T-helper 22 cell (primary cell): ENCODE measurements around the gene AKAP13.
"Not testable (repeated sequence)": the region's sequence is repeated elsewhere in the genome, so short reads cannot be mapped to it uniquely, and the experiment has no call there.

Experiments used
- DNase-seq: peaks from one replicate; pipeline ENCODE4 v3.0.0-alpha.2; 2020; ENCODE audit warnings: low read depth

The AKAP13 gene

GRCh38 chr15:85500729-85501128, 120.3 kb downstream of the AKAP13 start:
- no peak for DNase-seq

DNA sequence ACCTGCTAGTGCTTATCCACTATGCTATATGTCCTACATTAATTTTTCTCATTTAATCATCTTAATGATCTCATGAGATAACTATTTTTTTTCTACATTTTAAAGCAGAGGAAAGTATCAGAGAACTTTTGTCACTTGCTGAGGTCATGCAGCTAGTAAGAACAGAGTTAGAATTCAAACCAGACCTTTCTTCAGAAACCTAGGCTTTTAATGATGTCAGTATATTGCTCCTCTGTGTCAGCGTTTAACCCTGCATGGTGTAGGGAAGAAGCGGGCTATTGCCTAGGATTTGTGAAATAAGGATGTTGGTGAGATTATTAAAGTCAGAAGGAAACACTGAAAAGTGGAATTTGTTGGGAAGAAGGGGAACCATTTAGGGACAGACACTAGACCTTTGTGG, 121.2 kb downstream of the AKAP13 start:
- no peak for DNase-seq

DNA sequence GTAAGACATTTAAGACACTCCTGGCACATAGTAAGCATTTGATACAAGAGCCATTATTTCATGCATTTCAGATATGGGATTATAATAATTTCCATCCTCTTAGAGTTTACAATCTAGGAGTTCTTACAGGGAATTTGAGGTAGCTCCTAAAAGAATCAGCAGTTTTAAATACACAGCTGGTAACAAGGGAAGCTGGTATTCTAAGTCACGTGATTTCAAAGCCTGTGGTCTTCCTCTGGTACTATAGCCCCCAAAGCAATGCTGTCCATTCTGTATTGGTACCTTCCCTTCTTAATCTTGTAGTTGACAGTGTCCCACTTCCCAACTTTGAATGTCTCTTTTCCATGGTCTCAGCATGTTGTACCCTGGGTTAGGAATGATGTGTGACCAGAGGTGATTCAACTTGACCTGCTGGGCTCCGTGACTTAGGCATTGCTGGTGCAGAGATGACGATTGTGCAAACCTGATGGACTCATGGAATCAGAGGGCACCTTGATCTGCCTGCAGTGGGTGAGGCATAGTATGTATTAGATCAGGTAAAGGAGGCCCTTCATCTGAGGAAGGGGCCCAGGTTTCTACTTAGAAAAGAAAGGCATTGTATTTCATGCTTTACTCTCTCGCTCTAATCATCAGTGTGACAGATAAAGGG, 122.9 kb downstream of the AKAP13 start:
- no peak for DNase-seq

DNA sequence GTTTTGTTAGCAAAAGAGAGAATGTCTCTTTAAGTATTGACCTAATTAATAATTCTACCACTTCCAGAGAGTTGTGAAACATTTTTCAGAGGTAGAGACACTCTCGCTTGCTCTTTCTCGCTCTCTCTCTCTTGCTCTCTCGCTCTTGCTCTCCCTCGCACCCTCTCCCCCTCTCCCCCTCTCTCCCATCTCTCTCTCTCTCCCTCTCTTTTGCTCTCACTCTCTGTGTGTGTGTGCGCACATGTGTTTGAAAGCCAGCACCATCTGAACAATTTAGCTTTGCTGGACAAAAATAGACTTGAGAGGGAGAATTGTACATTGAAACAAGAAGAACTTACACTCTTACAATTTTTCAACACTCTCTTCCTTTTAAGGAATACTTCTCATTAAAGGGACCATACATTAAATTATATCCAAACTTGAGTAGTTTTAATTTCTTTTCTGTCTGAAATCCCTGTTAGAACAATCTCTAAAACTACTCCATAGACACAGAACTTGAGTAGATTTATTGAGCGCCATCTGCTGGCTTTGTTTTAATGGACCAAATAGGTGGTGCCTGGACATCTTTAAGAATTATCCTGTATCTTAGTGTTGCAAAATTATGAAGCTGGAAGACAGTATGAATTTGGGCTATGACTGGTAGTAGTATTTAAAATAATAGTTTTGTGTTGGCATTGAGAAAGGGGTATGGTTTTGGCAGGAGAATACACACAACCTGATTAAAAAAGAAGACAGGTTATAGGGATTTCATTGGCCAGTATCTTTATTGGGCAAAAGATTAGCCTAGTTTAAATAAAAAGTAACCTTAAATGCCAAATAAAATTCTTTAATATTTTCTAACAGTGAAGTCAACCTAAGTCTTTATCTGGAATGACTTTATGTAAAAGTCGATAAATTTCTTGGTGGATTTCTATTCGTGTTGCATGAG, 124.6 kb downstream of the AKAP13 start:
- no peak for DNase-seq

DNA sequence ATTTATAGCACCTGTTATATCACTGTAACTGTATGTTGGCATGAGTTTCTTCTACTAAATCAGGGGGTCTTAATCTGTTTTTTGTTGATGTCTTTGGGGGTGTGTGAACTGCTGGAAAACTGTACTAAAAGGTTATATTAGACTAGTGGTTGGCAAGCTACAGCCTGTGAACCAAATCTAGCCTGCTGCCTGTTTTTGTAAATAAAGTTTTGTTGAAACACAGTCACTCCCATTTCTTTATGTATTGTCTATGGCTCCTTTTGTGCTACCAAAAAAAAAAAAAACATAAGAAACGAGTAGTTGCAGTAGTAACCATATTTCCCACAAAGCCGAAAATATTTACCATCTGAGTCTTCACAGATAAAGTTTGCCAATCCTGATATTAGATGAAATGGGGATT, 126.7 kb downstream of the AKAP13 start:
- no peak for DNase-seq

DNA sequence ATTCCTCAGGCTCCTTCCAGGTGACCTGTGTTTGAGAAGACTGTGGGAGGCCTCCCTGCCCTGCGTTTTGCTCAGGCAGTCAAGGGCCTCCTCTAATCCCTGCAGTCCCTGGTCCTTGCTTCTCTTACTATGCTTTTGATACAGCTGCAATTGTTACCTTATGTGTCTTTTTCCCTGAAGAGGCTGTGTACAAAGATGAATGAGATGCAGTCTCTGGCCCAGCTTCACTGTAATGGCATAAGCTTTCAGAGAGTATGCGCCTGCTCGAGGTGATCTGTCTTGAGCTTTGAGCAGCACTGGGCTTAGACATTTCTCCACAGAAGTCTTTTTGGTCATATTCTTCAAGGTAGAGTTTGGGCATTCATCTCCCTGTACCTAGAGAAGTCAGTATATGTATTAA, 129.6 kb downstream of the AKAP13 start:
- no peak for DNase-seq

DNA sequence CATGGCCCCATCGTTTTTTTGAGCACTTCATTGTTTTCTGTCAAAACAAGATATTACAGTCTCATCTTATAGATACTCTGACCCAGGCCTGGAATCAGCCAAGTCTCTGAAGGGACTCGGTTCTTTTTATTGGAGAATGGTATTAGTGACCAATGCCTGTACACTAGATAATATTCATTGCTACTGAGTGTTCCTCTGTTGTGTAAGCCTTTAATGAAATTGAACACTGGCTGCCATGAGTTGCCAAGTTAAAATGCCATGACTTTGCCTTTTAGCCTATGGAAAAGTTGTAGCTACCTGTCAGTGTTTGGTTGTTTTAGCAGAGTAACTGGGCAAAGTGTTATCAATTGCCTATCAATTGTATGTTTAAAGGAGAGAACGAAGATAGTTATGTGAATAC, 134.0 kb downstream of the AKAP13 start:
- no peak for DNase-seq

GRCh38 chr15:85515212-85515611, 134.8 kb downstream of the AKAP13 start:
- DNase-seq = no peak

- no peak for DNase-seq
Measured at GRCh38 chr15:85517086-85517485, 136.7 kb downstream of the AKAP13 start.

DNA sequence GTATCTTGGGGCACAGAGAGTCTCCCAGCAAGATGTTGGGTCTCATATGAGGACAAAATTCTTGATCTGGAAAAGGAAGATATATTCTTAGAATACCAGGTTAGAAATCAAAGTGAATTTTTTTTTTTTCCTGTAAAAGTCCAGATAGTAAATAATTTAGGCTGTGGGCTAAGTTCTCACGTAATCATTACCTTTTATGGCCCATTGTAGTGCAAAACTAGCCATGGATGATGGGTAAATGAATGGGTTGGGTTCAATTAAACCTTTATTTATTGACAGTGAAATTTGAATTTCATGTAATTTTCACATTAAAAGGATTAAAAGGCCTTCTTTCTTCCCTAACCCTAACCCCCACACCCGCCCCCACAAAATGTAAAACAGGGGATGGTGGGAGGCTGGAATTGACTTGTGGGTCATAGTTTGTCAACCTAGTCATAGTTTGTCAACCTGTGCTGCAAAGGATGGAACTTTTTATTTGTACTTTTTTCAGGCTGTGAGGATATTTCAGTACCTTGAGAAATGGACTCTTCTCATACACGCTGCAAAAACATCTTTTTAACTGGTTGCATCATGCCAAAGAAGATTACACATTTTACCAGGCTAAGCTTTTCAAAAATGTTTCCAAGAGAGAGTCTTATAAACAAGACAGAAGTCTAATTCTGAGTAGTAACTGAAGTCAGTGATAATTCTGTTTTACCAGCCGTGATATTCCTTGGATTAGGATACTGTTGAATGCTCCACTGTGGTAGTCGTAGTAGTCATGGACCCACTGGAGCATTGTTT, 138.8 kb downstream of the AKAP13 start:
- DNase-seq = no peak

DNA sequence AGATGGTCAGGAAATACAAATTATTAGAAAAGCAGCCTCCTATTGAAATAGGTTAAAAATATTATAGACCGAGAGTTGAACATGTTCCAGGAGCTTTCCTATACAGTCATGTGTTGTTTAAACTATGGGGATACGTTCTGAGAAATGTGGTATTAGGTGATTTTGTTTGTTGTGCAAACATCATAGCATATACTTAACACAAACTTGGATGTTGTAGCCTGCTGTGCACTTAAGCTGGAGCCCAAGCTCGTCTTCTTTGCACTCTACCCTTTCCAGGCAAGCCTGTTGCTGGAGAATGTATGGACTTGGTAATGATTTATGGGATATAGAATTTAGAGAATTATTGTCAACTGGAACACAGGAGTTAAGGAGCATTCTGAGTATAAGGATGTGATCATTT, 140.2 kb downstream of the AKAP13 start:
- DNase-seq = no peak

DNA sequence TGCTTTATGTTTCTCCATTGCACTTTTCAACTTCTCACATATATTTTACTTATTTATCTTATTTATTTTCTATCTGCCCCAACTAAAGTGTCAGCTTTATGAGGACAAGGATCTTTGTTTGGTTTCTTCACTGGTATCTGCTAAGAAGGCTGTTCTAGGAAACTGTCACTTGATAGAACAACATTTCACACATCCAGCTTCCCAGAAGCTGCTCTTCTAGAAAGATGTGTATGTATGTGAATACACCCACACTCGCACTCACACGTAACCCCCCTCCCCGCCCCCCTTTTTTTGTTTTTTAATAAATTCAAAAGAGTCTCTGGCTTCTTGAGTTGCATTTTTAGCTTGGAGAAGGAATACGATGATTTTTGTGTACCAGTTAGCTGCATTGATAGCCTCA, 143.1 kb downstream of the AKAP13 start:
- DNase-seq = no peak

GRCh38 chr15:85525755-85526154, 145.4 kb downstream of the AKAP13 start:
- DNase-seq = no peak

DNA sequence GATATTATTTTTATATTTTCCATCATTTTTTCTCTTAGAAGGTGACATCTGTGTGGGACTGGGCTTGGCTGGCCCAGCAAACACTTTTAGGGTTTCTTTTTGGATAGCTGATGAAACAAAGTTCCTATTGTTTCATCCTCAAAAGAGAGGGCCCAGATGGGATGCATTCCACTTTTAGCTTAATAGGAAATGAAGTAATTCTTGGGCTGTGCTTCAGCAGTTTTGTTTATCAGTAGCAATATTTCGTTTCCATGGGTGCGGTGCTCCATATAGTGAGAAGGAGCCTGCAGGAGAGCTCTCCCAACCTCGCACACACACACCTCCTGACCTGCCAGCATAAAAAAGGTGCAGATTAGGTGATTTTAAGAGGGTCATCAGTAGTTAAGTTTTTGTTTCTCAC, 147.5 kb downstream of the AKAP13 start:
- no peak for DNase-seq

GRCh38 chr15:85530079-85530478, 149.7 kb downstream of the AKAP13 start:
- no peak for DNase-seq

DNA sequence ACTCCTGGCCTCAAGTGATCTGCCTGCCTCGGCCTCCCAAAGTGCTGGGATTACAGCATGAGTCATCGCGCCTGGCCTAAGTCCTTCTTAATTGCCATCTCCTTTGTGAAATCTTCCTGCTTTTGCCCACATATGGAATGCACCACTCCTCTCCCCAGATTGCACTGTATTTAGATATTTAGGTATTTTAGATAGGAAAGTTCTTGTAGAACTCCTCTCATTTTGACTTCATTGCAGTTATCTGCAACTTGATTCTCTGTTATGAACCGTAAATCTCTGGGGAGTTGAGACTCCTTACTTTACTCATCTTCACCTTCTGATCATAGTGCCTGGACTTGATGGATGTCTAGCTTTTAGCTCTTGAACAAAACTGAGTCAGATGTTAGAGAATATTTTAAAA, 150.7 kb downstream of the AKAP13 start:
- DNase-seq = no peak

DNA sequence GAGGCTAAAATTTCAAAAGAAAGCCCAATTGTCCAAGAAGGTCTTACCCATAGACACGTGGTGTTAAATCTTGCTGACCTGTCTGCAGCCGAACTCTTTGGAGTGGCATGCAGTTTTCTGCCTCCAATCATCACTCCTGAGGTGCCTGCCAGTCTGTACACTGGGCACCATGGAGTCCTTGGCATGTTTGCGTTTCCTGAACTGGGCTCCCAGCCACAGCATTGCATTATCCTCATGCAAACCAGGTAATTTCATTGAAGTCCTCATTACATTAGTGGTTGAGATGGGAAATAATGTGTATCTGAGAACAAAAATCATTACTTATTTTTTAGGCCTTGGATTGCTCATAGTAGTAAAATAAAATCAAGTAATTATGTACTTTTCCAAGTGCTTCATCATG, 152.3 kb downstream of the AKAP13 start:
- DNase-seq = no peak

DNA sequence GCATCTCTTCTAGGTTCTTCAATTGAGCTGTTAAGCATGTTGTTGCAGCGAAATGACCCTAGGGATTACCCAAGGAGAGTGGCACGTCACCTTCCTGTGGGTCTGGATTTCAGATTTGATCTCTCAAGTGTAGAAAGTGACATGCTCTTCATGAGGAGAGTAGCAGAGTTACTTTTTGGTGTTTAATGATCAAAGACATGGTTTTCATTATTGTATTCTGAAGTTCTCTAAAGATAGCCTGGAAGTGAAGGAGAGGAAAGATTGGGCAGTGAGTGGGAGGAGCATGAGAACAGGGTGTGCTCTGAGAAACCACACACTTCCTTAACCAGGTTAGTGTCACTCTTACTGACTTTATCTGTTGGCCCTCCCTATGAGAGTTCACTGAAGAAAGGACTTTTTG, 153.6 kb downstream of the AKAP13 start:
- no peak for DNase-seq

- DNase-seq = not testable (repeated sequence)
Measured at GRCh38 chr15:85535533-85536330, 155.3 kb downstream of the AKAP13 start.

- no peak for DNase-seq
Measured at GRCh38 chr15:85536341-85536740, 155.9 kb downstream of the AKAP13 start.

- DNase-seq = no peak
Measured at GRCh38 chr15:85539491-85539890, 159.1 kb downstream of the AKAP13 start.
